Natural killer cell (primary cell): ENCODE results near the gene CHSY3. TPM values are rescaled to one million over a fixed set of nuclear protein-coding genes. Genes with fewer than 3 reads are reported as not detected.

Source experiments
- ATAC-seq, 3 donors: fragments of 150-1000 bp in 2 of 3; fragments of 200-7000 bp in 1 of 3; cut with Tn5 transposase; 1 replicate in 1 of 3; 2 replicates in 2 of 3; pipeline ENCODE4 v1.10.0; 2021; ENCODE audit warnings: mild to moderate bottlenecking in 2 of 3, moderate library complexity in 2 of 3
- DNase-seq, 2 donors: peaks; one replicate each; pipeline versions ENCODE4 v3.0.0 to v3.0.0-alpha.2; 2013 to 2021; ENCODE audit warnings: mixed read lengths in 1 of 2
- H3K27ac ChIP-seq: one replicate; pipeline ENCODE4 v1.5.1; 2013; ENCODE audit warnings: mild to moderate bottlenecking, low read length
- H3K27me3 ChIP-seq: one replicate; pipeline ENCODE4 v1.6.1; 2013; ENCODE audit warnings: low read length; ENCODE audit not compliant: control insufficient read depth, insufficient read depth
- H3K36me3 ChIP-seq: one replicate; pipeline ENCODE4 v1.6.1; 2013; ENCODE audit warnings: low read length; ENCODE audit not compliant: control insufficient read depth, insufficient read depth
- H3K4me1 ChIP-seq: one replicate; pipeline ENCODE4 v1.6.1; 2013; ENCODE audit warnings: low read length; ENCODE audit not compliant: control insufficient read depth, insufficient read depth
- H3K4me3 ChIP-seq: one replicate; pipeline ENCODE4 v1.5.1; 2013; ENCODE audit warnings: low read length
- H3K9me3 ChIP-seq: one replicate; pipeline ENCODE4 v1.6.1; 2013; ENCODE audit warnings: low read length; ENCODE audit not compliant: control insufficient read depth, insufficient read depth
- H3K27ac Mint-ChIP-seq, 2 donors: one replicate each; pipeline ENCODE4 v1.8.0; 2022; ENCODE audit warnings: mild to moderate bottlenecking in 2 of 2, mixed read lengths in 2 of 2, moderate library complexity in 1 of 2
- H3K27me3 Mint-ChIP-seq, 2 donors: one replicate each; pipeline ENCODE4 v1.8.0; 2022; ENCODE audit warnings: low read depth in 2 of 2, mixed read lengths in 2 of 2
- H3K36me3 Mint-ChIP-seq: one replicate; pipeline ENCODE4 v1.8.0; 2022; ENCODE audit warnings: mixed read lengths
- H3K4me1 Mint-ChIP-seq, 2 donors: one replicate each; pipeline ENCODE4 v1.8.0; 2022; ENCODE audit warnings: mixed read lengths in 2 of 2
- H3K4me3 Mint-ChIP-seq: one replicate; pipeline ENCODE4 v1.8.0; 2022; ENCODE audit warnings: mild to moderate bottlenecking, moderate library complexity, mixed read lengths
- H3K9me3 Mint-ChIP-seq, 2 donors: one replicate each; pipeline ENCODE4 v1.8.0; 2022; ENCODE audit warnings: mixed read lengths in 2 of 2
- WGBS: methylation state at CpG from one replicate; pipeline ENCODE4 v1.1.7; 2013; ENCODE audit warnings: missing lambda C conversion rate; ENCODE audit not compliant: insufficient coverage; 5-methylcytosine and 5-hydroxymethylcytosine counted together
- intact Hi-C: fragments of 100-400 bp; cut with micrococcal nuclease; formaldehyde crosslinking; loops from one replicate; pipeline ENCODE4 v1.14.2; 2022
- total RNA-seq, 4 donors: library from RNA; stranded (reverse); fragments of 120-200 nt in 1 of 4; gene quantifications; one replicate each; pipeline versions ENCODE4 v1.2.3 to v1.2.4, GENCODE V29; 2013 to 2022
- TF ChIP-seq, protein P1 (sequence below): fragments of 200-600 bp; IDR thresholded peaks from one replicate; pipeline ENCODE4 v1.8.0; 2022; ENCODE audit warnings: antibody characterized with exemption

CHSY3 gene
- total RNA-seq, 3 donors from 2014 or later (not counting 1 experiment from before 2014, with no cell fraction given) = 0.18 to 2.3 (median 2.3) TPM

DNA sequence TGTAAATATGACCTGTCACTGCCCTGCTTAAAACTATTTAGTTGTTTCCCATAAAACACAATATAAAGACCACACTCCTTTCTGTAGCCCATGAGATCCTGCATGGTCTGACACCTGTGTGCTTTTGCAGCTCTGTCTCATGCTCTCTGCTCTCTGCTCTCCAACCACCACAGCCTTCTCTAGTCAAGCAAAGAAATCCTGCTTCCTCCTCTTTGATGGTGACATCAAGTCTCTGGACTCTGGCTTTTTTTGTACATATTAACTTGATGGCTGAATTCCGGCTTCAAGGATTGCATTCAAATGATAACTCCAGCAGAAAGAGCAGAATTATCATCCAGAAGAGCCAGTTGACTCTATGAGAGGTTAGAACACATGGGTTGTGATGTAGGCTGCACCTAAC is 58.2 kb downstream of the CHSY3 start:
- H3K27me3 Mint-ChIP-seq = no peaks in the 10 kb centered on the region
- no peaks in the 10 kb centered on the region for H3K4me1 Mint-ChIP-seq
- DNase-seq (no peak), ATAC-seq (no peak)
- Histone ChIP-seq H3K9me3 (no peaks in the 10 kb centered on the region), H3K36me3 (no peaks in the 10 kb centered on the region), H3K4me3 (no peak overlapping the region), H3K27me3 (no peaks in the 10 kb centered on the region), H3K27ac (no peak overlapping the region), H3K4me1 (no peaks in the 10 kb centered on the region)
- no peaks in the 10 kb centered on the region for H3K36me3 Mint-ChIP-seq
- TF ChIP-seq, protein P1, sequence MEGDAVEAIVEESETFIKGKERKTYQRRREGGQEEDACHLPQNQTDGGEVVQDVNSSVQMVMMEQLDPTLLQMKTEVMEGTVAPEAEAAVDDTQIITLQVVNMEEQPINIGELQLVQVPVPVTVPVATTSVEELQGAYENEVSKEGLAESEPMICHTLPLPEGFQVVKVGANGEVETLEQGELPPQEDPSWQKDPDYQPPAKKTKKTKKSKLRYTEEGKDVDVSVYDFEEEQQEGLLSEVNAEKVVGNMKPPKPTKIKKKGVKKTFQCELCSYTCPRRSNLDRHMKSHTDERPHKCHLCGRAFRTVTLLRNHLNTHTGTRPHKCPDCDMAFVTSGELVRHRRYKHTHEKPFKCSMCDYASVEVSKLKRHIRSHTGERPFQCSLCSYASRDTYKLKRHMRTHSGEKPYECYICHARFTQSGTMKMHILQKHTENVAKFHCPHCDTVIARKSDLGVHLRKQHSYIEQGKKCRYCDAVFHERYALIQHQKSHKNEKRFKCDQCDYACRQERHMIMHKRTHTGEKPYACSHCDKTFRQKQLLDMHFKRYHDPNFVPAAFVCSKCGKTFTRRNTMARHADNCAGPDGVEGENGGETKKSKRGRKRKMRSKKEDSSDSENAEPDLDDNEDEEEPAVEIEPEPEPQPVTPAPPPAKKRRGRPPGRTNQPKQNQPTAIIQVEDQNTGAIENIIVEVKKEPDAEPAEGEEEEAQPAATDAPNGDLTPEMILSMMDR = no peak
- intact Hi-C loops = no loop called here
- H3K27ac Mint-ChIP-seq = no peak overlapping the region
- H3K9me3 Mint-ChIP-seq = peaks cover 8 to 10% of the 10 kb centered on the region in 2 donors
- 77% methylated on average over 1 of the region's 1 CpG for WGBS
- no peak overlapping the region for H3K4me3 Mint-ChIP-seq

DNA sequence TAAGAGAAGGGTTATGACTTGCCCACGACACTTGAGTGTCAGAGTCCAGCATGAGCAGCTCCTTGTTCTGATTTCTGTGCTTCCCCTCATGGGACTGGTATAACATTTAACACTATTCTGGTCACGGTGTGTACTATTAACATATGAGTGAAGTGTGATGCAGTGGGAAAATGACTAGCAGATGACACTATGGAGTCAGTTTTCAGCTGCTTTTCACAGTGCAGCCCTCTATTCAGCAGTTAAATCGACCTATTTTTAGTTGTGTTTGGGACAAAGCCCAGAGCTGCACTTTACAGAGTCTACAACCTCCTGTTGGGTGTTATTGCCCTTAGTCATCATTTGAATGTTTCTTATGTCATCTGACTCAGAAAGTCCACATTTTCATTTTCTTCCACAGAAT is 59.1 kb downstream of the CHSY3 start:
- intact Hi-C loops = no loop called here
- H3K4me1 Mint-ChIP-seq = no peaks in the 10 kb centered on the region
- H3K4me3 ChIP-seq = no peak overlapping the region
- ATAC-seq (no peak), DNase-seq (no peak)
- no peak overlapping the region for H3K27ac ChIP-seq
- no peaks in the 10 kb centered on the region for H3K9me3 ChIP-seq
- H3K27me3 Mint-ChIP-seq = no peaks in the 10 kb centered on the region
- no peak overlapping the region for H3K27ac Mint-ChIP-seq
- 68% methylated on average over 3 of the region's 3 CpGs for WGBS
- H3K9me3 Mint-ChIP-seq = peaks cover 5 to 7% of the 10 kb centered on the region in 2 donors
- no peaks in the 10 kb centered on the region for H3K36me3 ChIP-seq
- TF ChIP-seq, protein P1 = no peak
- no peaks in the 10 kb centered on the region for H3K36me3 Mint-ChIP-seq
- H3K27me3 ChIP-seq = no peaks in the 10 kb centered on the region
- no peak overlapping the region for H3K4me3 Mint-ChIP-seq
- no peaks in the 10 kb centered on the region for H3K4me1 ChIP-seq

DNA sequence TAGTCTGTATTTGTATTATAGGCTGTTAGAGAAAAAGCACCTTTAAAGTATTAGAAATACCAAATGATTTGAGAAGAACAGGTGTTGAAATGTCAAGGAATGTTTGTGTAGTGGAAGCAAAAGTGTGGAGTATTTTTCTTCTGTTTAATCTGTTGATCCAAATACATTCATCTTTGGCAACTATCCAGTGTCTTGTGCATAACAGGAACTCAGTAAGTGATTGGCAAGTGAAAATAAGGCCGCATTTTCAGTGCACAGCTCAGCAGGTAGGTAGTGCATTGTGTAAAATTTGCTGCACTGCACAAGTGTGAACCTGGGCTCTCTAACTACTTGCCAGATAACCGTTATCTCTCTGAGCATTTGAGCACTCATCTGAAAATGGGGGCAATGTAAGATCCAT is 61.8 kb downstream of the CHSY3 start:
- H3K9me3 ChIP-seq = no peaks in the 10 kb centered on the region
- Mint-ChIP-seq H3K9me3 (peaks cover 5% of the 10 kb centered on the region in 2 donors), H3K4me1 (no peaks in the 10 kb centered on the region), H3K27me3 (no peaks in the 10 kb centered on the region), H3K4me3 (no peak overlapping the region), H3K27ac (no peak overlapping the region), H3K36me3 (no peaks in the 10 kb centered on the region)
- DNase-seq (no peak), ATAC-seq (no peak)
- H3K27ac ChIP-seq = no peak overlapping the region
- no peak overlapping the region for H3K4me3 ChIP-seq
- TF ChIP-seq, protein P1 = no peak
- 82% methylated on average over 2 of the region's 2 CpGs for WGBS
- no peaks in the 10 kb centered on the region for H3K27me3 ChIP-seq
- H3K36me3 ChIP-seq = no peaks in the 10 kb centered on the region
- H3K4me1 ChIP-seq = no peaks in the 10 kb centered on the region
- intact Hi-C loops = no loop called here

DNA sequence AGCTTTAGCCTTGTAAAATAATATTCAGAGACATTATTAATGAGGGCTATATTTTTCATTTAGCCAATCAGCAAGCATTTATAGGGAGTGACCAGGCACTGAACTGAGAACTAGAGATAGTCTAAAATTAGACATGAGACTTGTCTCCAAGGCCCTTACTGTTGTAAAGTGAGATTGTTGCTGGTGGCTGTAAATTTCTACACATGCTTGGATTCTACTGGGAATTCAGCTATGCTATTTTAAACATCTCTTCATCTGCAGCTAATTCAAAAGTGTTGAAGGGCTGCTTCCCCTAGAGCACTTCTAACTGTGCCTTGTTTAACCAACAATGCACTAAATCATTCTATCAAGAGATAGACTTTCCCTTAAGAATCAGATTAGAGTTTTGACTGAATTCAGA is 67.4 kb downstream of the CHSY3 start:
- Histone ChIP-seq H3K27me3 (no peaks in the 10 kb centered on the region), H3K9me3 (no peaks in the 10 kb centered on the region), H3K36me3 (no peaks in the 10 kb centered on the region), H3K27ac (no peak overlapping the region), H3K4me3 (no peak overlapping the region), H3K4me1 (no peaks in the 10 kb centered on the region)
- intact Hi-C loops = no loop called here
- ATAC-seq = no peak
- Mint-ChIP-seq H3K4me3 (no peak overlapping the region), H3K4me1 (no peaks in the 10 kb centered on the region), H3K27ac (no peak overlapping the region), H3K27me3 (no peaks in the 10 kb centered on the region), H3K9me3 (peaks cover 2% of the 10 kb centered on the region in 2 donors), H3K36me3 (no peaks in the 10 kb centered on the region)
- no peak for DNase-seq
- TF ChIP-seq, protein P1 = no peak
